GM12865 (cell line): ENCODE measurements around the gene TMEM120A.
A peak's percentile ranks its signal among the peaks of the same experiment; 100 is the strongest.

Experiments used
- DNase-seq: peaks from one replicate; pipeline ENCODE4 v3.0.0; 2010; ENCODE audit warnings: low read depth
- H3K4me3 ChIP-seq: 2 replicates; pipeline ENCODE4 v1.5.1; 2011; ENCODE audit warnings: mild to moderate bottlenecking, low read depth, low read length, control low read depth
- TF ChIP-seq, protein P1 (sequence below): IDR thresholded peaks from 2 replicates; pipeline ENCODE4 v1.5.1; 2011; ENCODE audit warnings: low read length, control low read depth, low read depth, inconsistent platforms; ENCODE audit not compliant: insufficient read depth; ENCODE audit errors: missing control alignments

The TMEM120A gene

GRCh38 chr7:75995052-75995471 is 667 bp upstream of the TMEM120A start:
- DNase-seq, result no peak
- TF ChIP-seq, protein P1, sequence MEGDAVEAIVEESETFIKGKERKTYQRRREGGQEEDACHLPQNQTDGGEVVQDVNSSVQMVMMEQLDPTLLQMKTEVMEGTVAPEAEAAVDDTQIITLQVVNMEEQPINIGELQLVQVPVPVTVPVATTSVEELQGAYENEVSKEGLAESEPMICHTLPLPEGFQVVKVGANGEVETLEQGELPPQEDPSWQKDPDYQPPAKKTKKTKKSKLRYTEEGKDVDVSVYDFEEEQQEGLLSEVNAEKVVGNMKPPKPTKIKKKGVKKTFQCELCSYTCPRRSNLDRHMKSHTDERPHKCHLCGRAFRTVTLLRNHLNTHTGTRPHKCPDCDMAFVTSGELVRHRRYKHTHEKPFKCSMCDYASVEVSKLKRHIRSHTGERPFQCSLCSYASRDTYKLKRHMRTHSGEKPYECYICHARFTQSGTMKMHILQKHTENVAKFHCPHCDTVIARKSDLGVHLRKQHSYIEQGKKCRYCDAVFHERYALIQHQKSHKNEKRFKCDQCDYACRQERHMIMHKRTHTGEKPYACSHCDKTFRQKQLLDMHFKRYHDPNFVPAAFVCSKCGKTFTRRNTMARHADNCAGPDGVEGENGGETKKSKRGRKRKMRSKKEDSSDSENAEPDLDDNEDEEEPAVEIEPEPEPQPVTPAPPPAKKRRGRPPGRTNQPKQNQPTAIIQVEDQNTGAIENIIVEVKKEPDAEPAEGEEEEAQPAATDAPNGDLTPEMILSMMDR, result no peak
- H3K4me3 ChIP-seq, result no peak overlapping the region

GRCh38 chr7:75993689-75994387 is 557 bp downstream of the TMEM120A start:
- TF ChIP-seq, protein P1, result no peak
- peak overlapping the region; percentile 64 for H3K4me3 ChIP-seq
- DNase-seq, result no peak

- no peak overlapping the region for H3K4me3 ChIP-seq
- DNase-seq, result no peak
- TF ChIP-seq, protein P1, result no peak
Observed at GRCh38 chr7:75992083-75992755, 2.2 kb downstream of the TMEM120A start.

DNA sequence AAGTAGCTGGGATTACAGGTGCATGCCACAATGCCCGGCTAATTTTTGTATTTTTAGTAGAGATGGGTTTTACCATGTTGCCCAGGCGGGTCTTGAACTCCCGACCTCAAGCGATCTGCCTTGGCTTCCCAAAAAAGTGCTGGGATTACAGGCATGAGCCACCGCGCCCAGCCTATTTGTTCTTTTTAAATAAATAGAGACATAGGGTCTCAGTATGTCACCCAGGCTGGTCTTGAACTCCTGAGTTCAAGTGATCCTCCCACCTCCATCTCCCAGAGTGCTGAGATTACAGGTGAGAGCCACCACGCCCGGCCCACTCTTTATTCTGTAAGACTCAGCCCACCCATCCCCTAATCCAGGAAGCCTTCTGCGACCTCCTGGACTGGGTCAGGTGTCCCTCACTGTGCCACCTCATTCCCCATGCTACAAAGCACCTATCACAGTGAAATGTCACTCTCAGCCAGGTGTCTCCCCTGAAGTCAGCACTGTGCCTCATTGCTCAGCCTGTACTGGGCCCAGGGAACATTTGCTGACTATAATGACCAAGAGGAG is 2.8 kb downstream of the TMEM120A start:
- TF ChIP-seq, protein P1, result no peak
- DNase-seq, result no peak
- no peak overlapping the region for H3K4me3 ChIP-seq

DNA sequence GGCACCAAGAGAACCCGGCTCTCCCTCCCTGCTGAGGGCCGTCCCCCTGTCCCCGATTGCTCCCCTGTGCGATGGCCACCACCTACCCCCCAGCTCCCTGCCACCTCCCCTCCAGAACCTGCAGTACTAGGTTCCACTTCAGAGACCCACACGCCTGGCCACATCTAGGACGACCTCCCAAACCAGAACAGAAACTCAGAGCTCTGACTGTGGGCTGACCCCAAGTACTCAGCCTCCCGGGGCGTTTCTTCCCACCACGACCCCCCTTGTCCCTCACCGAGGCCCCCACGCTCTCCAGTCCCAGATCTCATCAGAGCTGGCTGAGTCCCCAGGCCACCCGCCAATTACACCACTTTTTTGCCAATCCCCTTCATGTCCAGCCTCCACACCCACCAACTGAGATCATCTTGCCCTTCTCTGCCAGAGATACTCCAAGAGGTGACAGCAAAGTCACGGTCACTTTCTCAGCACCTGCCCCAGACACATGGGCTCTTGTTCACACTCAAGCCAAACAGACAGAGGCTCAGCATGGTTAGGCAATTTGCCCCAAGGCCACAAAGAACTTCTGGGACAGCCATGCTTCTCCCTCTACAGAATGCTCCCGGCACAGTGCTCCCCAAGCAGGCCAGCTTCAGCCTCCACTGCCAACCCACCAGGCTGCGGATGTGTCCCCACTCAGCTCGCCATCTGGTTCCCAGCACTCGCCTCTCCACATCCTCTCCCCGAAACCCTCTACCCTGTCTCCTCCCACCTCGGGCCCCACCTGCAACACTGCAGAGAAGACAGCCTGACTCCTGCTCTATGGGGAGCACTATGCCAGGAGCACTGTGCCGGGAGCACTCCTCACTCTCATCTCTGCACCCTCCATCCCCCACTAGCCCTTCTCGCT is 4.7 kb downstream of the TMEM120A start:
- no peak for DNase-seq
- no peak overlapping the region for H3K4me3 ChIP-seq
- TF ChIP-seq, protein P1, result no peak

GRCh38 chr7:75988568-75989499 is 5.6 kb downstream of the TMEM120A start:
- no peak for DNase-seq
- TF ChIP-seq, protein P1, result no peak
- no peak overlapping the region for H3K4me3 ChIP-seq
